ENCODE results near the gene FAM221A. TPM values are rescaled to one million over a fixed set of nuclear protein-coding genes. Genes with fewer than 3 reads are reported as not detected.

Gene FAM221A
- polyA plus RNA-seq, 1 donor from 2014 or later, result 11.3 TPM

GRCh38 chr7:23653942-23654341 is 26.1 kb upstream of the FAM221A start:
- H3K4me3 ChIP-seq (ENCODE audit: low read length), result no peak overlapping the region
- no peak overlapping the region for H2AFZ ChIP-seq (ENCODE audit: low read depth, low read length)
- H3K79me2 ChIP-seq (replicated peaks; ENCODE audit: insufficient read depth, low read length), result no peaks in the 10 kb centered on the region
- no peaks in the 10 kb centered on the region for H3F3A ChIP-seq (ENCODE audit: insufficient read depth, low read length, poor library complexity, severe bottlenecking)
- H3K9me3 ChIP-seq (ENCODE audit: low read length), result peaks cover 4% of the 10 kb centered on the region
- no peak overlapping the region for H3K9ac ChIP-seq (ENCODE audit: low read length)
- TF ChIP-seq CTCF (IDR thresholded peaks at IDR 0.05; ENCODE audit: poor library complexity, severe bottlenecking) (no peak), REST (IDR thresholded peaks at IDR 0.05; ENCODE audit: borderline replicate concordance) (no peak), POLR2AphosphoS5 (IDR thresholded peaks at IDR 0.05) (no peak), SMC3 (conservative IDR thresholded peaks at IDR 0.05; ENCODE audit: poor library complexity) (no peak), TAF1 (IDR thresholded peaks at IDR 0.05; ENCODE audit: low read depth) (no peak), RAD21 (conservative IDR thresholded peaks at IDR 0.05) (no peak), EP300 (conservative IDR thresholded peaks at IDR 0.05; ENCODE audit: poor library complexity, severe bottlenecking) (no peak), MXI1 (conservative IDR thresholded peaks at IDR 0.05; ENCODE audit: poor library complexity, severe bottlenecking) (no peak), EZH2 (IDR thresholded peaks at IDR 0.05; ENCODE audit: borderline replicate concordance, insufficient read depth, low read length, poor library complexity, severe bottlenecking) (no peak)
- no peaks in the 10 kb centered on the region for H3K36me3 ChIP-seq (ENCODE audit: insufficient read depth, low read length)
- no peaks in the 10 kb centered on the region for H3K9me2 ChIP-seq (ENCODE audit: insufficient read depth, low read length)
- no peak overlapping the region for H3K4me2 ChIP-seq (ENCODE audit: low read length)
- no peaks in the 10 kb centered on the region for H3K27me3 ChIP-seq (ENCODE audit: insufficient read depth, low read depth, low read length)
- H4K20me1 ChIP-seq (ENCODE audit: insufficient read depth), result no peaks in the 10 kb centered on the region
- no peak overlapping the region for H3K27ac ChIP-seq (ENCODE audit: low read length)

GRCh38 chr7:23654508-23654907 is 25.5 kb upstream of the FAM221A start:
- Histone ChIP-seq H4K20me1 (ENCODE audit: insufficient read depth) (no peaks in the 10 kb centered on the region), H3K27me3 (ENCODE audit: insufficient read depth, low read depth, low read length) (no peaks in the 10 kb centered on the region), H3K36me3 (ENCODE audit: insufficient read depth, low read length) (no peaks in the 10 kb centered on the region), H3K4me2 (ENCODE audit: low read length) (no peak overlapping the region), H3K27ac (ENCODE audit: low read length) (no peak overlapping the region), H3K79me2 (replicated peaks; ENCODE audit: insufficient read depth, low read length) (no peaks in the 10 kb centered on the region), H3F3A (ENCODE audit: insufficient read depth, low read length, poor library complexity, severe bottlenecking) (no peaks in the 10 kb centered on the region), H2AFZ (ENCODE audit: low read depth, low read length) (no peak overlapping the region), H3K9ac (ENCODE audit: low read length) (no peak overlapping the region), H3K9me2 (ENCODE audit: insufficient read depth, low read length) (no peaks in the 10 kb centered on the region), H3K4me3 (ENCODE audit: low read length) (no peak overlapping the region), H3K9me3 (ENCODE audit: low read length) (peaks cover 4% of the 10 kb centered on the region)
- TF ChIP-seq REST (IDR thresholded peaks at IDR 0.05; ENCODE audit: borderline replicate concordance) (no peak), CTCF (IDR thresholded peaks at IDR 0.05; ENCODE audit: poor library complexity, severe bottlenecking) (peak; percentile 33), POLR2AphosphoS5 (IDR thresholded peaks at IDR 0.05) (no peak), EP300 (conservative IDR thresholded peaks at IDR 0.05; ENCODE audit: poor library complexity, severe bottlenecking) (no peak), RAD21 (conservative IDR thresholded peaks at IDR 0.05) (no peak), SMC3 (conservative IDR thresholded peaks at IDR 0.05; ENCODE audit: poor library complexity) (no peak), EZH2 (IDR thresholded peaks at IDR 0.05; ENCODE audit: borderline replicate concordance, insufficient read depth, low read length, poor library complexity, severe bottlenecking) (no peak)

Data from neural cell (in vitro differentiated cells).